H9 (cell line): ENCODE data around the gene CDK11A. TPM values are rescaled to one million over a fixed set of nuclear protein-coding genes. Genes with fewer than 3 reads are reported as not detected.

ENCODE experiments used
- DNase-seq: peaks from one replicate; pipeline ENCODE4 v3.0.0-alpha.2; 2017
- H2AFZ ChIP-seq: one replicate; pipeline ENCODE4 v1.6.1; 2013; ENCODE audit warnings: mild to moderate bottlenecking, low read length, control low read depth, moderate library complexity
- H2AK5ac ChIP-seq: 2 replicates; pipeline ENCODE4 v1.6.1; 2013; ENCODE audit warnings: low read length, control low read depth, mixed read lengths; ENCODE audit not compliant: insufficient read length
- H2BK120ac ChIP-seq: one replicate; pipeline ENCODE4 v1.6.1; 2013; ENCODE audit warnings: low read depth, mild to moderate bottlenecking, low read length, control low read depth, inconsistent platforms; ENCODE audit not compliant: poor library complexity, severe bottlenecking
- H2BK12ac ChIP-seq: 2 replicates; pipeline ENCODE4 v1.6.1; 2013; ENCODE audit warnings: low read length, control low read depth, mixed read lengths, low read depth; ENCODE audit not compliant: insufficient read length
- H2BK15ac ChIP-seq: 2 replicates; pipeline ENCODE4 v1.6.1; 2013; ENCODE audit warnings: low read depth, low read length, control low read depth
- H2BK20ac ChIP-seq: one replicate; pipeline ENCODE4 v1.6.1; 2013; ENCODE audit warnings: low read depth, mild to moderate bottlenecking, low read length, control low read depth, inconsistent platforms; ENCODE audit not compliant: poor library complexity, severe bottlenecking
- H2BK5ac ChIP-seq: 2 replicates; pipeline ENCODE4 v1.6.1; 2013; ENCODE audit warnings: low read length, control low read depth, mixed read lengths; ENCODE audit not compliant: insufficient read length
- H3K14ac ChIP-seq: 2 replicates; pipeline ENCODE4 v1.6.1; 2013; ENCODE audit warnings: low read length, control low read depth; ENCODE audit not compliant: insufficient read depth
- H3K18ac ChIP-seq: 2 replicates; pipeline ENCODE4 v1.6.1; 2013; ENCODE audit warnings: low read depth, mild to moderate bottlenecking, mixed read lengths, low read length, control low read depth; ENCODE audit not compliant: insufficient read length
- H3K23ac ChIP-seq: 2 replicates; pipeline ENCODE4 v1.6.1; 2013; ENCODE audit warnings: low read length, control low read depth, mixed read lengths, low read depth; ENCODE audit not compliant: insufficient read length
- H3K23me2 ChIP-seq: 2 replicates; pipeline ENCODE4 v1.6.1; 2013; ENCODE audit warnings: low read depth, mild to moderate bottlenecking, mixed read lengths, low read length, control low read depth; ENCODE audit not compliant: insufficient read length, poor library complexity, severe bottlenecking
- H3K27ac ChIP-seq: 2 replicates; pipeline ENCODE4 v1.5.1; 2013; ENCODE audit warnings: low read length, control low read depth, mixed read lengths, low read depth; ENCODE audit not compliant: insufficient read length
- H3K27me3 ChIP-seq: 2 replicates; pipeline ENCODE4 v1.6.1; 2013; ENCODE audit warnings: low read length, control low read depth, inconsistent platforms; ENCODE audit not compliant: insufficient read depth
- H3K4ac ChIP-seq: 2 replicates; pipeline ENCODE4 v1.6.1; 2013; ENCODE audit warnings: low read depth, mild to moderate bottlenecking, control low read depth, inconsistent platforms, low read length, moderate library complexity
- H3K4me1 ChIP-seq: 2 replicates; pipeline ENCODE4 v1.6.1; 2013; ENCODE audit warnings: low read length, control low read depth, inconsistent platforms; ENCODE audit not compliant: insufficient read depth
- H3K4me2 ChIP-seq: 2 replicates; pipeline ENCODE4 v1.6.1; 2013; ENCODE audit warnings: low read length, control low read depth, mixed read lengths; ENCODE audit not compliant: insufficient read length, insufficient read depth
- H3K56ac ChIP-seq: 2 replicates; pipeline ENCODE4 v1.6.1; 2013; ENCODE audit warnings: low read depth, mild to moderate bottlenecking, mixed read lengths, low read length, control low read depth; ENCODE audit not compliant: insufficient read length
- H3K79me1 ChIP-seq: 2 replicates; pipeline ENCODE4 v1.6.1; 2013; ENCODE audit warnings: low read depth, mild to moderate bottlenecking, moderate library complexity, low read length, control low read depth, inconsistent platforms; ENCODE audit not compliant: insufficient read depth, poor library complexity, severe bottlenecking
- H3K79me2 ChIP-seq: 2 replicates; pipeline ENCODE4 v1.6.1; 2013; ENCODE audit warnings: low read length, control low read depth, inconsistent platforms; ENCODE audit not compliant: insufficient read depth
- H3K9ac ChIP-seq: 2 replicates; pipeline ENCODE4 v1.6.1; 2013; ENCODE audit warnings: low read length, control low read depth, mixed read lengths; ENCODE audit not compliant: insufficient read length; ENCODE audit errors: extremely low read depth
- H3K9me3 ChIP-seq: one replicate; pipeline ENCODE4 v1.6.1; 2013; ENCODE audit warnings: low read depth, low read length, inconsistent platforms; ENCODE audit not compliant: control insufficient read depth
- H3T11ph ChIP-seq: one replicate; pipeline ENCODE4 v1.6.1; 2013; ENCODE audit warnings: mild to moderate bottlenecking, low read length, control low read depth, inconsistent platforms
- H4K20me1 ChIP-seq: one replicate; pipeline ENCODE4 v1.6.1; 2013; ENCODE audit not compliant: control insufficient read depth, insufficient read length, insufficient read depth
- H4K5ac ChIP-seq: 2 replicates; pipeline ENCODE4 v1.6.1; 2013; ENCODE audit warnings: low read depth, mild to moderate bottlenecking, mixed read lengths, low read length, control low read depth; ENCODE audit not compliant: insufficient read length
- H4K8ac ChIP-seq: replicated peaks from 2 replicates; pipeline ENCODE4 v1.6.1; 2013; ENCODE audit warnings: low read length, control low read depth, mixed read lengths, low read depth; ENCODE audit not compliant: insufficient read length
- H4K91ac ChIP-seq: 2 replicates; pipeline ENCODE4 v1.6.1; 2013; ENCODE audit warnings: low read depth, mild to moderate bottlenecking, moderate library complexity, mixed read lengths, low read length, control low read depth; ENCODE audit not compliant: insufficient read length
- H3K27ac Mint-ChIP-seq, 3 experiments: 2 replicates in 2 of 3; 3 replicates in 1 of 3; pipeline ENCODE4 v1.8.0; 2020 to 2021; ENCODE audit warnings: mixed read lengths in 3 of 3, mild to moderate bottlenecking in 1 of 3, moderate library complexity in 1 of 3
- H3K27me3 Mint-ChIP-seq: 2 replicates; pipeline ENCODE4 v1.8.0; 2021; ENCODE audit warnings: low read depth, mild to moderate bottlenecking, moderate library complexity, mixed read lengths
- H3K36me3 Mint-ChIP-seq, 3 experiments: 2 replicates in 2 of 3; 3 replicates in 1 of 3; pipeline ENCODE4 v1.8.0; 2020 to 2021; ENCODE audit warnings: low read depth in 3 of 3, mixed read lengths in 3 of 3; ENCODE audit not compliant: insufficient read depth in 1 of 3
- H3K4me1 Mint-ChIP-seq, 2 experiments: 2 replicates each; pipeline ENCODE4 v1.8.0; 2020; ENCODE audit warnings: mixed read lengths in 2 of 2
- H3K4me3 Mint-ChIP-seq, 2 experiments: 2 replicates in 1 of 2; 3 replicates in 1 of 2; pipeline ENCODE4 v1.8.0; 2020 to 2021; ENCODE audit warnings: mild to moderate bottlenecking in 2 of 2, mixed read lengths in 2 of 2, moderate library complexity in 1 of 2
- H3K9me3 Mint-ChIP-seq, 2 experiments: 2 replicates in 1 of 2; 3 replicates in 1 of 2; pipeline ENCODE4 v1.8.0; 2020; ENCODE audit warnings: mild to moderate bottlenecking in 2 of 2, mixed read lengths in 2 of 2, moderate library complexity in 1 of 2
- WGBS: extraction: QIAGEN DNeasy Blood & Tissue Kit; methylation state at CpG from one replicate; pipeline ENCODE4 v1.1.7; 2013; ENCODE audit warnings: missing lambda C conversion rate, low lambda C conversion rate, mixed read lengths; ENCODE audit not compliant: insufficient read length; ENCODE audit errors: extremely low coverage; 5-methylcytosine and 5-hydroxymethylcytosine counted together
- total RNA-seq: library from RNA; stranded (reverse); gene quantifications from 2 replicates; pipeline ENCODE4 v1.2.1, GENCODE V29; 2021
- TF ChIP-seq, protein P1 (sequence below): fragments of 200-600 bp; sonication (generic); conservative IDR thresholded peaks from 3 replicates; pipeline ENCODE4 v1.8.0; 2021; ENCODE audit warnings: antibody characterized with exemption, mild to moderate bottlenecking

Gene CDK11A
- total RNA-seq, 1 experiment from 2014 or later = 49.5 TPM

DNA sequence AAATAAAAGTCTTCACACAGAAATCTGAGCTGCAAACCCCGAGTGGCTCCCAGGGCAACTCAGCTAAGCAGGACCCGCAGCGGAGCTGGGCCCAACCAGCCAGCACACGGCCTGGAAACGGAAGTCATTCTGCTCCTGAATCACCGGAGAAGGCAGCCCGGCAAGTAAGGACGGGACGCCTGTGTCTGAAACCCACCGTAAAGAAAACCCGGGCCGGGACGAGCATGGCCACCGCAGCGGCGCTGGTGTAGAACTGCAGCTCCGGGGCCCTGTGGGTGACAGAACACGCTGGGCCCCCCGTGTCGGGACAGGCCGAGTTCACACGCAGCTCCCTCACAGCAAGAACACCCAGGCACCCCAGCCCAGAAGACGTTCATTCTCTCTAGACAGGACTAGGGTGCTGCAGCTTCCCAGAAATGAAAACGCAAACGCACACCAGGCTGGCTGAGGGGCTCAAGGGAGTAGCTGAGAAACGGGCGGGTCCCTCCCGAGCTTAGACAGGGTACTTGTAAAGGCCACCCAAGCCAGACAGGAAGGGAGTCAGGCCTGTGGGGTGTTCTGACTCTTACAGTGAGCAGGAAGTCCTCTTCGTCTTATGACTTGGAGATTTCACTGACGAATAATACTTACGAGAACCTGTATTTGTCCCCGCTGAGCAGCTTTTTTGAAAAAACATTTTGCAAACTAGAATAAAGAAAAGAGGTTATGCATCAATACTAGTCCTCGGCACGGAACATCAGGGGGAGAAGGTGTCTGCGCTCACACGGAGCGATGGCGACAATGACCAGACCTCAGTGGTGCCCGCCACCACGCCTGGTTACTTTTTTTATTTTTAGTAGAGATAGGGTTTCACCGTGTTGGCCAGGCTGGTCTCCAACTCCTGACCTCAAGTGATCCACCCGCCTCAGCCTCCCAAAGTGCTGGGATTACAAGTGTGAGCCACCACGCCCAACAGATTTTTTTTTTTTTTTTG, 54.4 kb downstream of the CDK11A start:
- H3K23me2 ChIP-seq = no peaks in the 10 kb centered on the region
- no peak overlapping the region for H2BK15ac ChIP-seq
- H2AFZ ChIP-seq = no peak overlapping the region
- no peaks in the 10 kb centered on the region for H3K79me2 ChIP-seq
- H3K4me1 ChIP-seq = no peaks in the 10 kb centered on the region
- no peak overlapping the region for H3K27ac ChIP-seq
- H2BK12ac ChIP-seq = no peak overlapping the region
- Mint-ChIP-seq H3K4me3 (no peak overlapping the region), H3K9me3 (no peaks in the 10 kb centered on the region), H3K4me1 (no peaks in the 10 kb centered on the region), H3K27ac (no peak overlapping the region; a peak in 1 of 7 replicates), H3K36me3 (peaks cover 10 to 51% (median 48%) of the 10 kb centered on the region in 3 experiments; a peak in 6 of 7 replicates), H3K27me3 (no peaks in the 10 kb centered on the region)
- H2BK5ac ChIP-seq = no peak overlapping the region
- no peaks in the 10 kb centered on the region for H4K20me1 ChIP-seq
- H2BK20ac ChIP-seq = no peak overlapping the region
- TF ChIP-seq, protein P1, sequence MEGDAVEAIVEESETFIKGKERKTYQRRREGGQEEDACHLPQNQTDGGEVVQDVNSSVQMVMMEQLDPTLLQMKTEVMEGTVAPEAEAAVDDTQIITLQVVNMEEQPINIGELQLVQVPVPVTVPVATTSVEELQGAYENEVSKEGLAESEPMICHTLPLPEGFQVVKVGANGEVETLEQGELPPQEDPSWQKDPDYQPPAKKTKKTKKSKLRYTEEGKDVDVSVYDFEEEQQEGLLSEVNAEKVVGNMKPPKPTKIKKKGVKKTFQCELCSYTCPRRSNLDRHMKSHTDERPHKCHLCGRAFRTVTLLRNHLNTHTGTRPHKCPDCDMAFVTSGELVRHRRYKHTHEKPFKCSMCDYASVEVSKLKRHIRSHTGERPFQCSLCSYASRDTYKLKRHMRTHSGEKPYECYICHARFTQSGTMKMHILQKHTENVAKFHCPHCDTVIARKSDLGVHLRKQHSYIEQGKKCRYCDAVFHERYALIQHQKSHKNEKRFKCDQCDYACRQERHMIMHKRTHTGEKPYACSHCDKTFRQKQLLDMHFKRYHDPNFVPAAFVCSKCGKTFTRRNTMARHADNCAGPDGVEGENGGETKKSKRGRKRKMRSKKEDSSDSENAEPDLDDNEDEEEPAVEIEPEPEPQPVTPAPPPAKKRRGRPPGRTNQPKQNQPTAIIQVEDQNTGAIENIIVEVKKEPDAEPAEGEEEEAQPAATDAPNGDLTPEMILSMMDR = no peak
- H3K18ac ChIP-seq = no peak overlapping the region
- H4K91ac ChIP-seq = no peak overlapping the region
- H3K14ac ChIP-seq = no peak overlapping the region
- H4K5ac ChIP-seq = no peak overlapping the region
- H3K79me1 ChIP-seq = no peaks in the 10 kb centered on the region
- no peak overlapping the region for H3K56ac ChIP-seq
- no peaks in the 10 kb centered on the region for H3K27me3 ChIP-seq
- WGBS = no CpG with 5 or more reads among the region's 43 CpGs
- H3K23ac ChIP-seq = no peak overlapping the region
- no peak for DNase-seq
- no peak overlapping the region for H2BK120ac ChIP-seq
- no peak overlapping the region for H3K4ac ChIP-seq
- H3T11ph ChIP-seq = no peak overlapping the region
- H3K9me3 ChIP-seq = no peaks in the 10 kb centered on the region
- no peak overlapping the region for H3K9ac ChIP-seq
- no peak overlapping the region for H4K8ac ChIP-seq
- H3K4me2 ChIP-seq = no peak overlapping the region
- no peak overlapping the region for H2AK5ac ChIP-seq
